H9 (cell line): ENCODE results near the gene MT1M. TPM values are rescaled to one million over a fixed set of nuclear protein-coding genes. Genes with fewer than 3 reads are reported as not detected.

Experiments
- DNase-seq: peaks from one replicate; pipeline ENCODE4 v3.0.0-alpha.2; 2017
- H2AFZ ChIP-seq: one replicate; pipeline ENCODE4 v1.6.1; 2013; ENCODE audit warnings: mild to moderate bottlenecking, low read length, control low read depth, moderate library complexity
- H2AK5ac ChIP-seq: 2 replicates; pipeline ENCODE4 v1.6.1; 2013; ENCODE audit warnings: low read length, control low read depth, mixed read lengths; ENCODE audit not compliant: insufficient read length
- H2BK120ac ChIP-seq: one replicate; pipeline ENCODE4 v1.6.1; 2013; ENCODE audit warnings: low read depth, mild to moderate bottlenecking, low read length, control low read depth, inconsistent platforms; ENCODE audit not compliant: poor library complexity, severe bottlenecking
- H2BK12ac ChIP-seq: 2 replicates; pipeline ENCODE4 v1.6.1; 2013; ENCODE audit warnings: low read length, control low read depth, mixed read lengths, low read depth; ENCODE audit not compliant: insufficient read length
- H2BK15ac ChIP-seq: 2 replicates; pipeline ENCODE4 v1.6.1; 2013; ENCODE audit warnings: low read depth, low read length, control low read depth
- H2BK20ac ChIP-seq: one replicate; pipeline ENCODE4 v1.6.1; 2013; ENCODE audit warnings: low read depth, mild to moderate bottlenecking, low read length, control low read depth, inconsistent platforms; ENCODE audit not compliant: poor library complexity, severe bottlenecking
- H2BK5ac ChIP-seq: 2 replicates; pipeline ENCODE4 v1.6.1; 2013; ENCODE audit warnings: low read length, control low read depth, mixed read lengths; ENCODE audit not compliant: insufficient read length
- H3K14ac ChIP-seq: 2 replicates; pipeline ENCODE4 v1.6.1; 2013; ENCODE audit warnings: low read length, control low read depth; ENCODE audit not compliant: insufficient read depth
- H3K18ac ChIP-seq: 2 replicates; pipeline ENCODE4 v1.6.1; 2013; ENCODE audit warnings: low read depth, mild to moderate bottlenecking, mixed read lengths, low read length, control low read depth; ENCODE audit not compliant: insufficient read length
- H3K23ac ChIP-seq: 2 replicates; pipeline ENCODE4 v1.6.1; 2013; ENCODE audit warnings: low read length, control low read depth, mixed read lengths, low read depth; ENCODE audit not compliant: insufficient read length
- H3K23me2 ChIP-seq: 2 replicates; pipeline ENCODE4 v1.6.1; 2013; ENCODE audit warnings: low read depth, mild to moderate bottlenecking, mixed read lengths, low read length, control low read depth; ENCODE audit not compliant: insufficient read length, poor library complexity, severe bottlenecking
- H3K27ac ChIP-seq: 2 replicates; pipeline ENCODE4 v1.5.1; 2013; ENCODE audit warnings: low read length, control low read depth, mixed read lengths, low read depth; ENCODE audit not compliant: insufficient read length
- H3K27me3 ChIP-seq: 2 replicates; pipeline ENCODE4 v1.6.1; 2013; ENCODE audit warnings: low read length, control low read depth, inconsistent platforms; ENCODE audit not compliant: insufficient read depth
- H3K4ac ChIP-seq: 2 replicates; pipeline ENCODE4 v1.6.1; 2013; ENCODE audit warnings: low read depth, mild to moderate bottlenecking, control low read depth, inconsistent platforms, low read length, moderate library complexity
- H3K4me1 ChIP-seq: 2 replicates; pipeline ENCODE4 v1.6.1; 2013; ENCODE audit warnings: low read length, control low read depth, inconsistent platforms; ENCODE audit not compliant: insufficient read depth
- H3K4me2 ChIP-seq: 2 replicates; pipeline ENCODE4 v1.6.1; 2013; ENCODE audit warnings: low read length, control low read depth, mixed read lengths; ENCODE audit not compliant: insufficient read length, insufficient read depth
- H3K56ac ChIP-seq: 2 replicates; pipeline ENCODE4 v1.6.1; 2013; ENCODE audit warnings: low read depth, mild to moderate bottlenecking, mixed read lengths, low read length, control low read depth; ENCODE audit not compliant: insufficient read length
- H3K79me1 ChIP-seq: 2 replicates; pipeline ENCODE4 v1.6.1; 2013; ENCODE audit warnings: low read depth, mild to moderate bottlenecking, moderate library complexity, low read length, control low read depth, inconsistent platforms; ENCODE audit not compliant: insufficient read depth, poor library complexity, severe bottlenecking
- H3K79me2 ChIP-seq: 2 replicates; pipeline ENCODE4 v1.6.1; 2013; ENCODE audit warnings: low read length, control low read depth, inconsistent platforms; ENCODE audit not compliant: insufficient read depth
- H3K9ac ChIP-seq: 2 replicates; pipeline ENCODE4 v1.6.1; 2013; ENCODE audit warnings: low read length, control low read depth, mixed read lengths; ENCODE audit not compliant: insufficient read length; ENCODE audit errors: extremely low read depth
- H3K9me3 ChIP-seq: one replicate; pipeline ENCODE4 v1.6.1; 2013; ENCODE audit warnings: low read depth, low read length, inconsistent platforms; ENCODE audit not compliant: control insufficient read depth
- H3T11ph ChIP-seq: one replicate; pipeline ENCODE4 v1.6.1; 2013; ENCODE audit warnings: mild to moderate bottlenecking, low read length, control low read depth, inconsistent platforms
- H4K20me1 ChIP-seq: one replicate; pipeline ENCODE4 v1.6.1; 2013; ENCODE audit not compliant: control insufficient read depth, insufficient read length, insufficient read depth
- H4K5ac ChIP-seq: 2 replicates; pipeline ENCODE4 v1.6.1; 2013; ENCODE audit warnings: low read depth, mild to moderate bottlenecking, mixed read lengths, low read length, control low read depth; ENCODE audit not compliant: insufficient read length
- H4K8ac ChIP-seq: replicated peaks from 2 replicates; pipeline ENCODE4 v1.6.1; 2013; ENCODE audit warnings: low read length, control low read depth, mixed read lengths, low read depth; ENCODE audit not compliant: insufficient read length
- H4K91ac ChIP-seq: 2 replicates; pipeline ENCODE4 v1.6.1; 2013; ENCODE audit warnings: low read depth, mild to moderate bottlenecking, moderate library complexity, mixed read lengths, low read length, control low read depth; ENCODE audit not compliant: insufficient read length
- H3K27ac Mint-ChIP-seq, 3 experiments: 2 replicates in 2 of 3; 3 replicates in 1 of 3; pipeline ENCODE4 v1.8.0; 2020 to 2021; ENCODE audit warnings: mixed read lengths in 3 of 3, mild to moderate bottlenecking in 1 of 3, moderate library complexity in 1 of 3
- H3K27me3 Mint-ChIP-seq: 2 replicates; pipeline ENCODE4 v1.8.0; 2021; ENCODE audit warnings: low read depth, mild to moderate bottlenecking, moderate library complexity, mixed read lengths
- H3K36me3 Mint-ChIP-seq, 3 experiments: 2 replicates in 2 of 3; 3 replicates in 1 of 3; pipeline ENCODE4 v1.8.0; 2020 to 2021; ENCODE audit warnings: low read depth in 3 of 3, mixed read lengths in 3 of 3; ENCODE audit not compliant: insufficient read depth in 1 of 3
- H3K4me1 Mint-ChIP-seq, 2 experiments: 2 replicates each; pipeline ENCODE4 v1.8.0; 2020; ENCODE audit warnings: mixed read lengths in 2 of 2
- H3K4me3 Mint-ChIP-seq, 2 experiments: 2 replicates in 1 of 2; 3 replicates in 1 of 2; pipeline ENCODE4 v1.8.0; 2020 to 2021; ENCODE audit warnings: mild to moderate bottlenecking in 2 of 2, mixed read lengths in 2 of 2, moderate library complexity in 1 of 2
- H3K9me3 Mint-ChIP-seq, 2 experiments: 2 replicates in 1 of 2; 3 replicates in 1 of 2; pipeline ENCODE4 v1.8.0; 2020; ENCODE audit warnings: mild to moderate bottlenecking in 2 of 2, mixed read lengths in 2 of 2, moderate library complexity in 1 of 2
- WGBS: extraction: QIAGEN DNeasy Blood & Tissue Kit; methylation state at CpG from one replicate; pipeline ENCODE4 v1.1.7; 2013; ENCODE audit warnings: missing lambda C conversion rate, low lambda C conversion rate, mixed read lengths; ENCODE audit not compliant: insufficient read length; ENCODE audit errors: extremely low coverage; 5-methylcytosine and 5-hydroxymethylcytosine counted together
- total RNA-seq: library from RNA; stranded (reverse); gene quantifications from 2 replicates; pipeline ENCODE4 v1.2.1, GENCODE V29; 2021
- TF ChIP-seq, protein P1 (sequence below): fragments of 200-600 bp; sonication (generic); conservative IDR thresholded peaks from 3 replicates; pipeline ENCODE4 v1.8.0; 2021; ENCODE audit warnings: antibody characterized with exemption, mild to moderate bottlenecking

MT1M gene
- total RNA-seq, 1 experiment from 2014 or later = 1.4 TPM

DNA sequence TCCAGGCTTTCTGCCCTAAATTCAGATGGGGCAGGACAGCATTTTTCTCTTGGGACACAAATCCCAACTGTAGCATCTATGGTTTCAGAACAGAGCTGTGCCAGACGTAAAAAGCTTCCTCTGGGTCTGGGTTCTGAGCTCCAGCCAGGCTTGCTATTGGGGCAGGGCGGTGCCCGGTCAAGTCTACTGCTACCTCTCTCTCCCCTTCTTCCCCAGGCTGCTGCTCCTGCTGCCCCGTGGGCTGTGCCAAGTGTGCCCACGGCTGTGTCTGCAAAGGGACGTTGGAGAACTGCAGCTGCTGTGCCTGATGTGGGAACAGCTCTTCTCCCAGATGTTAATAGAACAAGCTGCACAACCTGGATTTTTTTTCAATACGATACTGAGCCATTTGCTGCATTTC is 1.1 kb downstream of the MT1M start:
- Histone ChIP-seq H2BK15ac (no peak overlapping the region), H3K4me1 (no peaks in the 10 kb centered on the region), H4K8ac (no peak overlapping the region), H3K27me3 (peaks cover 99% of the 10 kb centered on the region), H4K20me1 (no peaks in the 10 kb centered on the region), H2BK20ac (no peak overlapping the region), H3K4me2 (no peak overlapping the region), H2AK5ac (no peak overlapping the region), H3K4ac (no peak overlapping the region), H3K56ac (no peak overlapping the region), H3K9ac (no peak overlapping the region), H3K23ac (no peak overlapping the region), H3K9me3 (no peaks in the 10 kb centered on the region), H2BK5ac (no peak overlapping the region), H4K91ac (no peak overlapping the region), H3K18ac (no peak overlapping the region), H3K79me2 (no peaks in the 10 kb centered on the region), H4K5ac (no peak overlapping the region), H3K27ac (no peak overlapping the region), H3K14ac (no peak overlapping the region), H3K23me2 (peaks cover 13% of the 10 kb centered on the region), H3K79me1 (no peaks in the 10 kb centered on the region), H2AFZ (no peak overlapping the region), H3T11ph (no peak overlapping the region), H2BK12ac (no peak overlapping the region), H2BK120ac (no peak overlapping the region)
- TF ChIP-seq, protein P1, sequence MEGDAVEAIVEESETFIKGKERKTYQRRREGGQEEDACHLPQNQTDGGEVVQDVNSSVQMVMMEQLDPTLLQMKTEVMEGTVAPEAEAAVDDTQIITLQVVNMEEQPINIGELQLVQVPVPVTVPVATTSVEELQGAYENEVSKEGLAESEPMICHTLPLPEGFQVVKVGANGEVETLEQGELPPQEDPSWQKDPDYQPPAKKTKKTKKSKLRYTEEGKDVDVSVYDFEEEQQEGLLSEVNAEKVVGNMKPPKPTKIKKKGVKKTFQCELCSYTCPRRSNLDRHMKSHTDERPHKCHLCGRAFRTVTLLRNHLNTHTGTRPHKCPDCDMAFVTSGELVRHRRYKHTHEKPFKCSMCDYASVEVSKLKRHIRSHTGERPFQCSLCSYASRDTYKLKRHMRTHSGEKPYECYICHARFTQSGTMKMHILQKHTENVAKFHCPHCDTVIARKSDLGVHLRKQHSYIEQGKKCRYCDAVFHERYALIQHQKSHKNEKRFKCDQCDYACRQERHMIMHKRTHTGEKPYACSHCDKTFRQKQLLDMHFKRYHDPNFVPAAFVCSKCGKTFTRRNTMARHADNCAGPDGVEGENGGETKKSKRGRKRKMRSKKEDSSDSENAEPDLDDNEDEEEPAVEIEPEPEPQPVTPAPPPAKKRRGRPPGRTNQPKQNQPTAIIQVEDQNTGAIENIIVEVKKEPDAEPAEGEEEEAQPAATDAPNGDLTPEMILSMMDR = no peak
- Mint-ChIP-seq H3K4me1 (peaks cover 18 to 33% of the 10 kb centered on the region in 2 experiments), H3K4me3 (no peak overlapping the region), H3K27me3 (peaks cover 100% of the 10 kb centered on the region), H3K36me3 (no peaks in the 10 kb centered on the region; a peak in 1 of 7 replicates), H3K9me3 (peaks cover 0 to 12% of the 10 kb centered on the region in 2 experiments; a peak in 2 of 5 replicates), H3K27ac (no peak overlapping the region)
- no CpG with 5 or more reads among the region's 7 CpGs for WGBS
- DNase-seq = no peak
